SK-N-SH (cell line): Measurements from ENCODE around the gene PTPRG.

ENCODE experiments used
- EZH2phosphoT487 ChIP-seq: fragments of 200-600 bp; sonication (generic); IDR thresholded peaks from 2 replicates; pipeline ENCODE4 v1.6.1; 2017; ENCODE audit warnings: low read depth, mixed run types, mild to moderate bottlenecking, antibody characterized with exemption, moderate library complexity, borderline replicate concordance
- MEF2A ChIP-seq: IDR thresholded peaks from 2 replicates; pipeline ENCODE4 v1.4.0; 2012; ENCODE audit warnings: low read depth, borderline replicate concordance
- NRF1 ChIP-seq: IDR thresholded peaks from 2 replicates; pipeline ENCODE4 v1.6.1; 2012; ENCODE audit warnings: low read depth, mild to moderate bottlenecking, low read length
- POLR2AphosphoS5 ChIP-seq: IDR thresholded peaks from 2 replicates; pipeline ENCODE4 v1.6.1; 2012; ENCODE audit warnings: low read depth, low read length
- RCOR1 ChIP-seq: fragments of 150-350 bp; IDR thresholded peaks from 2 replicates; pipeline ENCODE4 v1.6.1; 2017; ENCODE audit warnings: antibody characterized with exemption, low read length
- RFX5 ChIP-seq: IDR thresholded peaks from 2 replicates; pipeline ENCODE4 v1.6.1; 2012; ENCODE audit warnings: mild to moderate bottlenecking, improper control_type of control experiment, low read length
- SIN3A ChIP-seq: IDR thresholded peaks from 2 replicates; pipeline ENCODE4 v1.6.1; 2012; ENCODE audit warnings: low read depth, mild to moderate bottlenecking, low read length, moderate library complexity, borderline replicate concordance
- TEAD4 ChIP-seq: IDR thresholded peaks from 2 replicates; pipeline ENCODE4 v1.4.0; 2012; ENCODE audit warnings: mild to moderate bottlenecking, borderline replicate concordance; ENCODE audit not compliant: insufficient read depth
- YY1 ChIP-seq: IDR thresholded peaks from 2 replicates; pipeline ENCODE4 v1.4.0; 2012; ENCODE audit warnings: low read depth, mild to moderate bottlenecking
- TF ChIP-seq, protein P1 (sequence below): fragments of 200-600 bp; sonication (generic); IDR thresholded peaks from 2 replicates; pipeline ENCODE4 v1.6.1; 2017; ENCODE audit warnings: antibody characterized with exemption, mild to moderate bottlenecking, moderate library complexity
- TF ChIP-seq, protein P2 (sequence below): IDR thresholded peaks from 2 replicates; pipeline ENCODE4 v1.4.0; 2012; ENCODE audit warnings: low read depth

DNA sequence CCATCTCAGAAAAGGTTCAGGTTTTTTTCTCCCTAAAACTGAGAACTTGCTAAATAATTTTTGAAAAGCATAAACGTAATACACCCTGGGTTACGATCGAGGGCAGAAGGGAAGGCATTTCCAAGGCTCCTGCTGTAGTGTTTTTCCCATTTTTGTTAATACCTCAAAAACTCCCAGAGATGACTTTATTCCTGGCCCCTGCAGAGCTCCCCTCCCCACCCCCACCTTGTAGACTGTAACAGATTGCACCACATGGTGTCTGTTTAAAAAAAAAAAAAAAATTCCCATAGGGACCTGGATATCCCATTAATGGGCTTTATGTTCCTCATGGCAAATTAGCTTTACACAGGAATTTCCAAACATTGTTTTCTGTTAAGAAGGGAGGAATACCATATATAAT is 773.8 kb downstream of the PTPRG start:
- no peak for TF ChIP-seq YY1
- TF ChIP-seq, protein P1, sequence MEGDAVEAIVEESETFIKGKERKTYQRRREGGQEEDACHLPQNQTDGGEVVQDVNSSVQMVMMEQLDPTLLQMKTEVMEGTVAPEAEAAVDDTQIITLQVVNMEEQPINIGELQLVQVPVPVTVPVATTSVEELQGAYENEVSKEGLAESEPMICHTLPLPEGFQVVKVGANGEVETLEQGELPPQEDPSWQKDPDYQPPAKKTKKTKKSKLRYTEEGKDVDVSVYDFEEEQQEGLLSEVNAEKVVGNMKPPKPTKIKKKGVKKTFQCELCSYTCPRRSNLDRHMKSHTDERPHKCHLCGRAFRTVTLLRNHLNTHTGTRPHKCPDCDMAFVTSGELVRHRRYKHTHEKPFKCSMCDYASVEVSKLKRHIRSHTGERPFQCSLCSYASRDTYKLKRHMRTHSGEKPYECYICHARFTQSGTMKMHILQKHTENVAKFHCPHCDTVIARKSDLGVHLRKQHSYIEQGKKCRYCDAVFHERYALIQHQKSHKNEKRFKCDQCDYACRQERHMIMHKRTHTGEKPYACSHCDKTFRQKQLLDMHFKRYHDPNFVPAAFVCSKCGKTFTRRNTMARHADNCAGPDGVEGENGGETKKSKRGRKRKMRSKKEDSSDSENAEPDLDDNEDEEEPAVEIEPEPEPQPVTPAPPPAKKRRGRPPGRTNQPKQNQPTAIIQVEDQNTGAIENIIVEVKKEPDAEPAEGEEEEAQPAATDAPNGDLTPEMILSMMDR: no peak
- no peak for TF ChIP-seq RFX5
- no peak for TF ChIP-seq NRF1
- TF ChIP-seq, protein P2, sequence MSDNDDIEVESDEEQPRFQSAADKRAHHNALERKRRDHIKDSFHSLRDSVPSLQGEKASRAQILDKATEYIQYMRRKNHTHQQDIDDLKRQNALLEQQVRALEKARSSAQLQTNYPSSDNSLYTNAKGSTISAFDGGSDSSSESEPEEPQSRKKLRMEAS: no peak
- no peak for TF ChIP-seq RCOR1
- no peak for TF ChIP-seq POLR2AphosphoS5
- no peak for TF ChIP-seq TEAD4
- TF ChIP-seq SIN3A: no peak
- TF ChIP-seq EZH2phosphoT487: no peak
- TF ChIP-seq MEF2A: no peak
